Brain pericyte (primary cell): ENCODE measurements around the gene NPL.

ENCODE experiments used
- DNase-seq: peaks from one replicate; pipeline ENCODE4 v3.0.0-alpha.2; 2012; ENCODE audit warnings: low read depth, low spot score

NPL gene

GRCh38 chr1:182816863-182817262 is 27.3 kb downstream of the NPL start:
- no peak for DNase-seq

- no peak for DNase-seq
These were observed 28.2 kb downstream of the NPL start for GRCh38 chr1:182817802-182818201.

- no peak for DNase-seq
These were observed 33.6 kb downstream of the NPL start for GRCh38 chr1:182823220-182823619.

GRCh38 chr1:182826892-182827291 is 37.3 kb downstream of the NPL start:
- DNase-seq: no peak

GRCh38 chr1:182829285-182829932 is 39.8 kb downstream of the NPL start:
- no peak for DNase-seq

GRCh38 chr1:182833271-182833670 is 43.7 kb downstream of the NPL start:
- DNase-seq: no peak

GRCh38 chr1:182834326-182834725 is 44.8 kb downstream of the NPL start:
- no peak for DNase-seq

- DNase-seq: no peak
These were observed 46.2 kb downstream of the NPL start for GRCh38 chr1:182835806-182836205.

- DNase-seq: peak; percentile 64
These were observed 49.9 kb downstream of the NPL start, which contains the start of gene DHX9 for GRCh38 chr1:182839209-182840066. TSS of gene DHX9 (plus strand) at chr1:182839347. CDS start at chr1:182842567, 3,220 bp downstream.

GRCh38 chr1:182841368-182841988 is 51.9 kb downstream of the NPL start:
- DNase-seq: no peak

- DNase-seq: no peak
These were observed 52.7 kb downstream of the NPL start for GRCh38 chr1:182842265-182842664.

GRCh38 chr1:182845379-182845778 is 55.8 kb downstream of the NPL start:
- no peak for DNase-seq

- DNase-seq: no peak
These were observed 56.3 kb downstream of the NPL start for GRCh38 chr1:182845894-182846293.

GRCh38 chr1:182847105-182847504 is 57.5 kb downstream of the NPL start:
- no peak for DNase-seq

- no peak for DNase-seq
These were observed 59.2 kb downstream of the NPL start for GRCh38 chr1:182848736-182849135.

GRCh38 chr1:182850319-182850718 is 60.7 kb downstream of the NPL start:
- DNase-seq: no peak

GRCh38 chr1:182851825-182852224 is 62.3 kb downstream of the NPL start:
- no peak for DNase-seq

- DNase-seq: no peak
These were observed 66.3 kb downstream of the NPL start for GRCh38 chr1:182855911-182856310.

- no peak for DNase-seq
These were observed 67.6 kb downstream of the NPL start for GRCh38 chr1:182857212-182857611.

- no peak for DNase-seq
These were observed 71.1 kb downstream of the NPL start for GRCh38 chr1:182860658-182861057.

GRCh38 chr1:182861994-182862393 is 72.4 kb downstream of the NPL start:
- no peak for DNase-seq

- no peak for DNase-seq
These were observed 73.3 kb downstream of the NPL start for GRCh38 chr1:182862827-182863226.

- no peak for DNase-seq
These were observed 74.4 kb downstream of the NPL start for GRCh38 chr1:182863940-182864339.
